DMS 273 (cell line): ENCODE results near the gene MAGOHB.
"Not testable (repeated sequence)": the region's sequence is repeated elsewhere in the genome, so short reads cannot be mapped to it uniquely, and the experiment has no call there.

Experiments
- DNase-seq: peaks from one replicate; lab custom pipeline; 2025; ENCODE audit not compliant: unreplicated experiment; lab: John Stamatoyannopoulos, UW

MAGOHB gene

DNA sequence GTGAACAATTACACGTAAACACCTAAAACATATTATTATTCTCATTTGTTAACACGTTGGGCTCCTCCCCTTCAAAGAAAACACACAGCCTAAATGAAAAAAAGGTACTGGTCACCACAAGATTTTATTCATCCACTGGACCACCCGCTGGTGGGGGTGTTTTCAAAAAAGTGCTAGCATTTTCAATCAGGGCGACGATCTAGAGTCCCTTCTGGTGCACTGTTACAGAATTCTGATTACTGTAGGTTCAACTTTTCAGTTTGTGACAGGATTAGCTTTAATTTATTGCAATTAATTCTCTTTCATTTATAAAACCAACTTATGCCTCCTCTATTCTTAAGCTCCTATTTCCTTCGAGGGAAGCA is 443 bp downstream of the MAGOHB start:
- DNase-seq: no peak

DNA sequence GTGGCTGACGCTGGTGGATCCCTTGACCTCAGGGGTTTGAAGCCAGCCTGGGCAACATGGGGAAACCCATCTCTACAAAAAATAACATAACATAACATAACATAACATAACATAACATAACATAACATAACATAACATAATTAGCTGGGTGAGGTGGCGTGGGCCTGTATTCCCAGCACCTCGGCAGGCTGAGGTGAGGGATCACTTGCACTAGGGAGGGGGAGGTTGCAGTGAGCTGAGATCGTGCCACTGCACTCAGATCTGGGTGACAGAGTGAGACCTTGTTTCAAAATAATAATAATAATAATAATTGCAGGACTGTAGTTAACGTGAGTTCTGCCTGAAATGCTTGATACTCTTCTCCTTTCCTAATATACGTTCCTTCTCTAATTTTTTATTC is 1.3 kb downstream of the MAGOHB start:
- DNase-seq: no peak

DNA sequence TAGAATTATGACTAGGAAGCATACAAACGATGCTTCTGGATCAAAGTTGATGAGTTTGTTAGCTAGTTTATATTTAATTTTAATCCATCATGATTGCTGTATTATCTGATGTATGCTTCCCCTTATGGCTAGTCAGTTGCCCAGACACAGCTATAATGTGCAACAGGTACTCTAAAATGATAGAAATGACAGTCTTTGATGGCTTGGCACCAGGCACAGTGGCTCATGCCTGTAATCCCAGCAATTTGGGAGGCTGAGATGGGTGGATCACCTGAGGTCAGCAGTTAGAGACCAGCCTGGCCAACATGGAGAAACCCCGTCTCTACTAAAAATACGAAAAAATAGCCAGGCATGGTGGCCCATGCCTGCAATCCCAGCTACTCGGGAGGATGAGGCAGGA is 2.2 kb downstream of the MAGOHB start:
- DNase-seq: not testable (repeated sequence)

DNA sequence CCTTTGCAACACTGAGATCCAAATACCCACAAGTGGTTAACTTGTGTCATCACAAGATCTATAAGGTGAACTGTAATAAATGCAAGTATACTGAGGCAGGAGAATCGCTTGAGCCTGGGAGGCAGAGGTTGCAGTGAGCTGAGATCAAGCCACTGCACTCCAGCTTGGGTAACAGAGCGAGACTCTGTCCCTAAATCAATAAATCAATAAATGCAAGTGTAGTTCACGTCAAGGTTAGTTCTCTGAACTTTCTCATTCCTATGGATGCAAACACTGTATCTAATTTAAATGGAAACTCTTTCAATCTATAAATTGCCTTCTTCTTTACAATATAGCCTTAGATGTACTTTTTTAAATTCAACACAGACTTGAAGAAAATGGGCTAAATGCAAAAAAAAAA is 3.2 kb downstream of the MAGOHB start:
- no peak for DNase-seq

DNA sequence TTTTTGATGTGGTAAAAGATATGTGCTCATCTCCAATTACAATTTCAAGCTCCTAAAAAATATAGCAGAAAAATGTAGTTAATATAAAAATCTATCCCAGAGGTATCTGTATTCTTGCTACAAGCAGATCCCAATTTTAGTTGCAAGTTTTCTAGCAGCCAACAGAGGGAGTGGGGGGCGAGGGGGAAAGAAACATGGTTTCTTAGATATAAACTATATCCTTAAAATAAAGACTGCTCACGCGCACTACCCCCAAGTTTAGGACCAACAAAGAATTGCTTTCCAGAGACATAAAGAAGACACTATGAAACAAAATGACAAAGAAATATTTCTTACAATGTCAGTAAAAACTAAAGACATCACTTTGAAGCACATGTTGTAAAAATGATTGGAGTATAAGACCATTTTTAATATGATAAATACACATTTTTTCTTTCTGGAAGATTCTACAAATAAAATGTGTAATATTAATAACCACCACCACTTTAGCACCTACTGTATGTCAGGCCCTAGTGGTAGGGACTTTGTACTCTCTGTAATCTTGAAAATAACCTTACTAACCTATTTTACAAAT is 5.4 kb downstream of the MAGOHB start:
- DNase-seq: peak; percentile 13

DNA sequence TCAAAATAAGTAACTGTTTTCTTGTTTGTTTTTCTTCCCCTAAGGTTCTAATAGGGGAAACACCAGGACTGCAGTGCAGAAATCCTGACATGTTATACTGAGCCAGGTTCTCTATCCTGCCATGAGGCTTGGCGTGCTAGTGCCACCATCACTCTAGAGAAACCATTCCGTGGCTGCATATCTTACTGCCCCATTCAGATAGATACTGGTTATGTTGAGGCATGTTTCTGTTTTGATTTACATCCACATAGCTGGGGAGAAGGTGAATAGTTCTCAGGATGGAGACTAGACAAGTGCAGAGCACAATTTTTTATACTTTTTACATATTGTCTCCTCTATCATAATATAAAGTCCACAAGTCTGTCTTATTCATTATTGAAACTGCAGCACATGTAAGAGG is 11.5 kb downstream of the MAGOHB start:
- no peak for DNase-seq

DNA sequence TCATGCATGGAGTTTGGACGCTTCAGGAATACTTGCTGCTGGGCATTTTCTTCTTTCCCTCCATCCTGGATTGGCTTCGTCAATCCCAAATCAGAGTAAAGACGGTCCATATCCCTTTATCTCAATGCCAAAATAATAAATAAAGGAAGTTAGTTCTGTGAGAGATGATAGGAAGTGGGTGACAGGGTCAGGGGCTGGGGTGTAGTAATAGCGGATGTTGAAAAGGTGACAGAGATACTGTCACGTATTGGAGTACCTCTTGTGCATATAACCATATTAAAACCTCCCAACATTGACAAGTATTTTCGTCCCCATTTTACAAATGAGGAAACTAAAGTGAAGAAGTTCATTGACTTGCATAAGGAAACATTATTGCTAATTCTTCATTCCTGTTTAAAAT is 12.4 kb downstream of the MAGOHB start:
- no peak for DNase-seq

DNA sequence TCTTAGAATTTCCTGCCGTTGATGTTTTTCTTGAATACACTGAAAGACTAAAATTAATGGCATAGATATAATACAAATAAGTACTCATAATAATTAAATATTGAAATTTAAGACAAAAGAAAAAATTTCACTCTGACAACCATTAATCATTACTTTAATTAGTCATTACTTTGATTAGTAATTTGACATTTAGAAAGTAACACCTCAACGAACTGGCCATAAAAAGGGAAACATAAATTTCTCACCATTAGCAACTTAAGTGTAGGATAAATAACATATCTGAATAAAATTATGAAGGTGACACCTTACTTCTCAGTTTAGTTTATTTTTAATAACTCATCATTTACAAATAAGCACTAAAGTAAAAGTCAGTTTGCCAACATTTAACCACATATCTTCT is 17.5 kb downstream of the MAGOHB start:
- no peak for DNase-seq

DNA sequence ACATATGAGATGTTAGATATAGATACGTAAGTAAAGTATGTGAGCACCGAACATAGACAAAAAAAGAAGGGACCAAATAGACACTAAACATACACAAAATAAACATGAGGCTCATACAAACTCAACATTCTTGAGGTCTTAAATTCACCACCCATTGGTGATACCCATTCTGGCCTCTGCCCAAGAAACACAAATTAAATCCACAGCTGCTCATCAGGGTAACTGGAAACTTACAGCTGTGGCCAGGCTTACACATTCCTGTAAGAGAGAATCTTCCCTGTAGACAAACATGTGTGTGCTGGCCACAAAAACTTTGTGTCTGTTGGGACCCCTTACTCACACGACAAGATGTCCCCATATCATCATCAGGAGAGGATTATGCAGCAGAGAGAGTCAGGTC is 22.4 kb downstream of the MAGOHB start:
- DNase-seq: no peak

DNA sequence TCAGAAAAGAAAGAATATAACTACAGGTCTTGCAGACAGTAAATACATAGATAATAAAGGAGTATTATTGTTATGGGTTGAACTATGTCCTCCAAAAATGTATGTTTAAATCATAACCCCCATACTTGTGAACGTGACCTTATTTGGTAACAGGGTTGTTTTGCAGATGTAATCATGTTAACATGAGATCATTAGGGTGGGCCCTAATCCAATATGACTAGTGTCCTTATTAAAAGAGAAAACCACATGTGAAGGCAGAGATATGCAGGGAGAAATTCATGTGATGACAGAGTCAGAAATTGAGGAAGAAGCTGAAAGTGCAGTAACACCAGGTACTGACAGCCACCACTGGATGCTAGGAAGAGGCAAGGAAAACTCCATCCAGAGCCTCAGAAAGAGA is 29.0 kb downstream of the MAGOHB start:
- no peak for DNase-seq

DNA sequence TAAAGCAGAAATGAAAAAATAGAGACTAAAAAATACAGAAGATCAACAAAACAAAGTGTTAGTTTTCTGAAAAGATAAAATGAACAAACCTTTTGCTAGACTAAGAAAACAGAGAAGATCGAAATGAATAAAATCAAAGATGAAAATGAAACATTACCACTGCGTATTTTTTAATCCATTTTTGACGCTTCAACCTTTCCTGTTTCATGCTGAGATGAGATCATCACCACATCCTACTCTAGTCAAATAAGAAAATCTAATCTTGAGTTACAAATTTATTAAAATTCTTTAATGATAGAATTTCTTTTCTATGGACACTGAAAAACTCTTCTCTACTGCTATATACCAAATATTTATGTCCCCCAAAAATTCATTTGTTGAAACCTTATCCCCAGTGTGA is 30.7 kb downstream of the MAGOHB start:
- DNase-seq: no peak

DNA sequence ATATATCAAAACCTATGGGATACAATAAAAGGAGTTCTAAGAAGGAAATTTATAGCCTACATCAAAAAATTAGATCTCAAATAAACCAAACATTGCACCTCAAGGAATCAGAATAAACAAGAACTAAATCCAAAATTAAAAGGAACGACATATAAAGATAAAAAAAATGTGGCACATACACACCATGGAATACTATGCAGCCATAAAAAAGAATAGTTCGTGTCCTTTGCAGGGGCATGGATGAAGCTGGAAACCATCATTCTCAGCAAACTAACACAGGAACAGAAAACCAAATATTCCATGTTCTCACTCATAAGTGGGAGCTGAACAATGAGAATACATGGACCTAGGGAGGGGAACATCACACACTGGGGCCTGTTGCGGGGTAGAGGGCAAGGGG is 31.3 kb downstream of the MAGOHB start:
- DNase-seq: not testable (repeated sequence)

DNA sequence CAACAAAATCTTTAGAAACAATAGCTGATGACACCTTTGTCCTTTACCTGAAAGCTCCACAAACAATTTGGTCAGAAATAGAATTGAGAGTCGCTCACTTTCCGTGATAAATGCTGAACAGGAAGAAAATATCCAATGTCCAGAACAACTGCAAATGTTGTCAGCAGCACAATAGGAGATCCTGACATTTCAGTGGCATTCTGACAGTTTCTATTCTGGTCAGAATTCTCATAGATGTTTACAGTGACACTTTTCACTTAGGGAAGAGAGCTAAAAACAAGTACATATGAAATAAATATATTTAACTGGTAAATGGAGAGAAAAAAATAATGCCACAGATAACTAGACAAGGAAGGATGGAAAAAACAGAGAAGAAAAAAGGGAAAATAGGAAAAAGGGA is 39.1 kb downstream of the MAGOHB start:
- DNase-seq: no peak

DNA sequence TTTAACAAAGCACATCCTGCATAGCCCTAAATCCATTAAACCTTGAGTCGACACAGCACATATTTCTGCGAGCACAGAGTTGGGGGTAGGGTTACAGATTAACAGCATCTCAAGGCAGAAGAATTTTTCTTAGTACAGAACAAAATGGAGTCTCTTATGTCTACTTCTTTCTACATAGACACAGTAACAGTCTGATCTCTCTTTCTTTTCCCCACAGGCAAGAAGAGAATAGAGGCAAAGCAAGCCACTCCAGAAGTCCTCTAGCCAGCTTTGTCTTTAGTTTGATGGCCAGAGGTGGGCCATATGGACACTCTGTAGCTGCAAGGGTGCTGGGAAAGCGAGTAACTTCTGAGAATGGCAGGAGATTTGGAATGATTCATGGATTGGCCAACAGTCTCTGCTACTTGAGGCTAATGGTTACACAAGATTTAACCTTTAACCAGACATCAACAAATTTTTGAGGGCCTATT is 41.4 kb downstream of the MAGOHB start:
- DNase-seq: not testable (repeated sequence)

DNA sequence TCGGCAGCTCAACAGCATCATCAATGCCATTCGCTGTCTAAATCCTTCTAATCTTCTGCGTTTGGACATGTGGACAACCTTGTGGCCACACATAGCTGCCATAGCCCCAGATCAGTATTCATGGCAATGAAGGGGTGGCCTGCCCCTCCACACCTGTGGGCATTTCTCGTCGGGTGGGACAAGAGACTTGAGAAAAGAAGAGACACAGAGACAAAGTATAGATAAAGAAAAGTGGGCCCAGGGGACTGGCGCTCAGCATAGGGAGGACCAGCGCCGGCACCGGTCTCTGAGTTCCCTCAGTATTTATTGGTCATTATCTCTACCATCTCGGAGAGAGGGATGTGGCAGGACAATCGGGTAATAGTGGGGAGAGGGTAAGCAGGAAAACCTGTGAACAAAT is 42.3 kb downstream of the MAGOHB start:
- no peak for DNase-seq

DNA sequence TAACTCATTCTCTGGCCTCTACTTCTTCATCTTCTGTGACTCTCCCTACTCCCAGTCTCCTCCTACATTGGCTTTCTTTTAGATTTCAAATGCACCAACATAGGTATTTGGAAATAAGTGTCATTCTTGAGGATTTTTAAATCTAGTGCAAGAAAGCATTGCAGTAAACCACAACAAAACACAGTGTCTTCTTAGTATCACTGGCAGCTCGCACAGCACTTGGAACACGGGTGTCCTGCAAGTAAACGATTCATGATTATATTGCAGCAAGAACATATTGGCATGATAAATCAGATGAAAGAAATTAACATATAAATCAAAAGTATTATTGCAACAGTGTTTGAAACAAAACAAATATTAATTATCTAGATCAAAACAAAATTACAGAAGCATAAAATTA is 45.6 kb downstream of the MAGOHB start:
- DNase-seq: no peak

DNA sequence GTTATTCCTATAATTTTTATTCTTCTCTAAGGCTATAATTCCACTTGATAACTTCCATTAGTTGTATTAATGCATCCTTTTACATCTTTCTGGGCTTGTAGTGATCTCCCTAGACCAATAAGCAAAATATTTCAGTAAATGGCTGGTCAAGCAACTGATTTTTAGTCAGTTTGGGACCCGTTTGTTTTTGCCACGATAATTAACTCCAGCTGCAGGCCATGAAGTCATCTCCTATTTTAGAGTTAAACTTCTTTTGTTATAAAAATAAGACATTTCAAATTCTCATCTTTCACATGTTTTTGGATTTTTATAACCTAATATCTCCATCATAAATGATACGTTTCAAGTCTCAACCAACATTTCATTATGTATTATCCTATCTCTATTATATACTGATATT is 49.4 kb downstream of the MAGOHB start:
- DNase-seq: no peak

DNA sequence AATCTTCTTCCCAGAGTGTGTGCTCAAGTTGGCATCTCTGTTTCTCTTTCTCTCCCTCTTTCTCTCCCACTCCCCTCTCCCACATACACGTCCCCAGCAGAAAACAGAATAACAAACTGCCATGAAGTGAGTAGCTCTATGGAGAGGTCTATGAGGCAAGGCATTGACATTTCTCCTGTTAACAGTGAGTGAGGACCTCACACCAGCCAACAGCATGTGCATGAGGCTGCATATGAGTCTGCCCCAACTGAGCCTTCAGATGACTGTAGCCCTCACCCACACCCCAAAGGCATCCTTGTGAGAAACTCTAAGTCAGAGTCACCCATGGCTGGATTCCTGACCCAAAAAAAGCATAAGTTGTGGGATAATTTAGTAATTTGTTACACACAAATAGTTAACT is 50.4 kb downstream of the MAGOHB start:
- no peak for DNase-seq

DNA sequence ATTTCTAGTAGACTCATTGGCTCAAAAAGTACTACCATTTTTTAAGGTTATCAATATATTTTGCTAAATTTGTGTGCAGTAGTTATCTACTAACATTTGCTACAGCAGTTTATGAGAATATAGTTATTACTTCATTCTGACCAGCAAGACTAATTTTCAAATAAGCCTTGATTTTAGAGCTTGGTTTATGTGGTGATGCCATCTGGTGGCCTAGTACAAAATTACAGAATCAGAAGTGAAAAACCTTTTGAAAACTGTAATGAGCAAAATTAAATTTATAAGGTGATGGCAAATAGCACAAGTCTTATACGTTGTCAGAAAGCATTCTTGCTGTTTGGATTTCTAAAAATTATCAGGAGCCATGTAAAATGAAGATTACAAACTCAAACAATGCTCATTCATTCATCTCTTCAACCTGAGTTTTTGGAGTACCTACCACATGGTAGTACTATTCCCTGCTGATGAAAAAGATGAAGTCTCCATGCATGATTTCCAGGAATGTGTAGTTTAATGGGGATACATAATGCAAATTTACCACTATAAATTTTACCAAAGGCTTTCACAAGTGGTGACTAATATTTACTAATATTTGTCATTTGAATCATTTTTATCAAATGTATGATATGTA is 51.0 kb downstream of the MAGOHB start:
- peak; percentile 37 for DNase-seq

DNA sequence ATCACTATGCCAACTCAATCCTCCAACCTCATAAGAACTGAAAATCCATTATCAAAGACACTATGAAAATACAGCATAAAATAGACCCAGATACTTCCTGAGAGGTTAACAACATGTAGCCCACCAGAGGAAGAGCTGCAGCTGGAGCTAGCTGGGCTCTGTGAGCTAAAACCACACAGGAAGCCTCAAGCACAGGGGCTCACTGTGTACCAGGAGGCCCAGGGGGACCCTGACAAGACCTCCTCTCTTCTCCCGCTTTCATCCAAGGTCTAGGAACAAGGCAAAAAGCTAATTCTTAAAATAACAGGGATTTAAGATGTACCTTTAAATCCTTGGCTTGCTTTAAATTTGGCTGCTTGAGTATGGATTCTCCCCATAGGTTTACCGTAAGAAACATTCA is 54.2 kb downstream of the MAGOHB start:
- DNase-seq: no peak

DNA sequence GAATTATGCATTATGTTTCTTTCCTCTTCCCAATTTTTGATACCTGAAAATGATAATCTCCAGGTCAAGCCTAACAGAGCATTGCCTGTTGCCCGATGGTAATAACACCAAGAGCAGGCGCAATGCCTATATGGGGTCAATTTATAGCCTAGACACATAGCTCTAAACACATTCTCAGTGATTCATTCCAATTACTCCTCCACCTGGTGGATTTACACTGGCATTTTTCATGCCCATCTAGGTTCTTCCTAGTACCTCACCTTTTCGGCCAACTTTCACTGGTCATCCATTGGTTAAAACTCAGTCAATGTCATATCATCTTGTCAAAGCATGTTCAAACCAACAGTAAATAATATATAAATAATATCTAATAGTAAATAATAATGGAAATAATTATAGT is 54.6 kb downstream of the MAGOHB start:
- no peak for DNase-seq

DNA sequence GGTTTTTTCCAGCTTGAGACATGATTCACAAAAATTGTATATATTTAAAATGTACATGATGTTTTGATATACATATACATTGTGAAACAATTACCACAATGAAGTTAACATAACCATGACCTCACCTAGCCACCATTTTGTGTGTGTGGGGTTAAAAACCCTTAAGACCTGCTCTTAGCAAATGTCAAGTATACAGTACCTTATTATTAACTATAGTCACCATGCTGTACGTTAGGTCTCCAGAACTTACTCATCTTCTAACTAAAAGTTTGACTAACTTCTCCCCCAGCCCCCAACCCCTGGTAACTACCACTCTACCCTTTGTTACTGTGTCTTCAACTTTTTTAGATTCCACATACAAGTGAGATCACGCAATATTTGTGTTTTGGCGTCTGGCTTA is 55.1 kb downstream of the MAGOHB start:
- no peak for DNase-seq

DNA sequence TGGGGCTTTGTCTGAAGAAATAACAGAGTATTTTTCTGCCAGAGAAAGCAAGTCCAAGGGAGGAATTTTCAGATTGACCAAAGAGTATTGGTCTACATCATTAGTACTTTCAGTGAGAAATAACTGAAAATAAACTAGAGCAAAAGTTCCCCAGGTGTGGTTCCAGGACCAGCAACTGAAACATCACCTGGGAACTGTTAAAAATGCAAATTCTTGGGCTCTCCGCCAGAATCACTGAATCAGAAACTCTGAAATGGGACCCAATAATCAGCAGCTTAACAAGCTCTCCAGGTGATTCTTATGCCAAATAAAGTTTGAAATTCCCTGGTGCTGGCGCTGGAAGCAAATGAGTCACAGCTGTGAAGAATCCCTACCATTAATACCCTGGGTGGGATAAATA is 55.6 kb downstream of the MAGOHB start:
- no peak for DNase-seq
